HepG2 (cell line): ENCODE results near the gene PEX3. TPM values are rescaled to one million over a fixed set of nuclear protein-coding genes. Genes with fewer than 3 reads are reported as not detected.

ENCODE experiments used
- ATAC-seq: fragments of 200-7000 bp; cut with Tn5 transposase; 3 replicates; pipeline ENCODE4 v1.9.1; 2020; ENCODE audit warnings: mild to moderate bottlenecking, moderate library complexity
- BruUV-seq: library from RNA; stranded (reverse); fragments of 400-500 nt; replicated peaks from 2 replicates; lab custom pipeline; 2021; lab: Mats Ljungman, UMichigan
- CTCF ChIA-PET: fragments of 300-600 bp; formaldehyde crosslinking; extraction: SDS; loops from one replicate; lab custom pipeline; 2021; ENCODE audit warnings: low total read pairs, inconsistent platforms, low intra/inter-chr PET ratio; lab: Yijun Ruan, JAX
- POLR2A ChIA-PET: fragments of 350-600 bp; sonication (Branson Sonifier 250); formaldehyde crosslinking; loops from one replicate; lab custom pipeline; 2020; ENCODE audit warnings: antibody characterized with exemption, inconsistent platforms; lab: Yijun Ruan, JAX
- DNase-seq: peaks from one replicate; pipeline ENCODE4 v3.0.0-alpha.2; 2015; ENCODE audit warnings: low spot score
- FAIRE-seq: peaks from 3 replicates; lab custom pipeline; 2011; peaks lifted over from hg19 to GRCh38; lab: Jason Lieb, UNC
- H2AFZ ChIP-seq: one replicate; pipeline ENCODE4 v1.6.1; 2011; ENCODE audit warnings: low read length, inconsistent platforms
- H3K27ac ChIP-seq: fragments of 300-600 bp; 3 replicates; pipeline ENCODE4 v1.8.0; 2011; ENCODE audit warnings: mixed run types, mild to moderate bottlenecking, mixed read lengths, low read length, inconsistent platforms; ENCODE audit not compliant: insufficient read depth; ENCODE audit errors: extremely low read length
- H3K27me3 ChIP-seq, 2 experiments: fragments of 200-600 bp in 1 of 2; 2 replicates in 1 of 2; 3 replicates in 1 of 2; pipeline versions ENCODE4 v1.6.0 to v1.8.0; 2011; ENCODE audit warnings: low read length in 2 of 2, mild to moderate bottlenecking in 2 of 2, moderate library complexity in 2 of 2, inconsistent platforms in 1 of 2; ENCODE audit not compliant: insufficient read depth in 2 of 2, control insufficient read depth in 1 of 2
- H3K36me3 ChIP-seq, 2 experiments: fragments of 200-600 bp in 1 of 2; replicated peaks in 1 of 2; 2 replicates in 1 of 2; 3 replicates in 1 of 2; pipeline versions ENCODE4 v1.5.1 to v1.8.0; 2011; ENCODE audit warnings: low read length in 2 of 2, inconsistent platforms in 1 of 2; ENCODE audit not compliant: insufficient read depth in 2 of 2, control insufficient read depth in 1 of 2
- H3K4me1 ChIP-seq: 2 replicates; pipeline ENCODE4 v1.5.1; 2012; ENCODE audit warnings: low read length, inconsistent platforms; ENCODE audit not compliant: insufficient read depth
- H3K4me2 ChIP-seq: 2 replicates; pipeline ENCODE4 v1.6.0; 2011; ENCODE audit warnings: low read depth, low read length, inconsistent platforms
- H3K4me3 ChIP-seq, 3 experiments: fragments of 200-600 bp in 1 of 3; sonication (generic), shearing (Covaris generic) in 1 of 3; replicated peaks in 1 of 3; 2 replicates each; pipeline ENCODE4 v1.5.1; 2011 to 2016; ENCODE audit warnings: low read length in 3 of 3, inconsistent platforms in 2 of 3, low read depth in 2 of 3, mild to moderate bottlenecking in 2 of 3, control low read depth in 1 of 3, mixed read lengths in 1 of 3; ENCODE audit not compliant: insufficient read depth in 1 of 3
- H3K79me2 ChIP-seq: one replicate; pipeline ENCODE4 v1.6.1; 2011; ENCODE audit warnings: low read length, inconsistent platforms; ENCODE audit not compliant: insufficient read depth
- H3K9ac ChIP-seq: 2 replicates; pipeline ENCODE4 v1.6.0; 2011; ENCODE audit warnings: mild to moderate bottlenecking, low read depth, low read length, inconsistent platforms; ENCODE audit not compliant: insufficient read depth
- H3K9me3 ChIP-seq: 2 replicates; pipeline ENCODE4 v1.5.1; 2012; ENCODE audit warnings: mild to moderate bottlenecking, low read length
- H4K20me1 ChIP-seq: 2 replicates; pipeline ENCODE4 v1.6.0; 2011; ENCODE audit warnings: inconsistent platforms, mild to moderate bottlenecking, low read length, moderate library complexity; ENCODE audit not compliant: insufficient read depth
- DNMT1 ChIP-seq: sonication (generic); formaldehyde crosslinking; IDR thresholded peaks from 2 replicates; pipeline ENCODE4 v1.5.1; 2020; ENCODE audit warnings: mild to moderate bottlenecking, missing genetic modification reagents
- KDM2A ChIP-seq: sonication (generic); formaldehyde crosslinking; IDR thresholded peaks from 2 replicates; pipeline ENCODE4 v1.4.0; 2020; ENCODE audit warnings: low read depth, missing genetic modification reagents, borderline replicate concordance
- NFIC ChIP-seq: IDR thresholded peaks from 2 replicates; pipeline ENCODE4 v1.6.1; 2012; ENCODE audit warnings: mild to moderate bottlenecking, low read length, inconsistent platforms
- NRL ChIP-seq: sonication (generic); formaldehyde crosslinking; IDR thresholded peaks from 2 replicates; pipeline ENCODE4 v1.5.0; 2020; ENCODE audit warnings: missing genetic modification reagents, mild to moderate bottlenecking, moderate library complexity, borderline replicate concordance
- PHF20 ChIP-seq: sonication (generic); formaldehyde crosslinking; IDR thresholded peaks from 2 replicates; pipeline ENCODE4 v1.5.0; 2020; ENCODE audit warnings: mild to moderate bottlenecking, missing genetic modification reagents
- RFX3 ChIP-seq: IDR thresholded peaks from 2 replicates; pipeline ENCODE4 v1.6.1; 2016; ENCODE audit warnings: missing biosample characterization, missing genetic modification reagents
- TBP ChIP-seq: sonication (generic); formaldehyde crosslinking; IDR thresholded peaks from 2 replicates; pipeline ENCODE4 v1.5.0; 2020; ENCODE audit warnings: missing genetic modification reagents
- ZNF17 ChIP-seq: sonication (generic); formaldehyde crosslinking; IDR thresholded peaks from 2 replicates; pipeline ENCODE4 v1.5.0; 2020; ENCODE audit warnings: mild to moderate bottlenecking, missing genetic modification reagents
- ZNF224 ChIP-seq: sonication (generic); formaldehyde crosslinking; IDR thresholded peaks from 2 replicates; pipeline ENCODE4 v1.5.0; 2020; ENCODE audit warnings: mild to moderate bottlenecking, missing genetic modification reagents
- ZNF318 ChIP-seq: sonication (generic); formaldehyde crosslinking; IDR thresholded peaks from 2 replicates; pipeline ENCODE4 v1.4.0; 2020; ENCODE audit warnings: mild to moderate bottlenecking, missing genetic modification reagents
- ZNF558 ChIP-seq: sonication (generic); formaldehyde crosslinking; IDR thresholded peaks from 2 replicates; pipeline ENCODE4 v1.9.0; 2022; ENCODE audit warnings: mild to moderate bottlenecking, missing genetic modification reagents, borderline replicate concordance
- ZNF567 ChIP-seq: sonication (generic); formaldehyde crosslinking; IDR thresholded peaks from 2 replicates; pipeline ENCODE4 v1.8.1; 2023; ENCODE audit warnings: mild to moderate bottlenecking, missing genetic modification reagents, borderline replicate concordance
- ZNF605 ChIP-seq: sonication (generic); formaldehyde crosslinking; IDR thresholded peaks from 2 replicates; pipeline ENCODE4 v1.8.0; 2022; ENCODE audit warnings: mild to moderate bottlenecking, missing genetic modification reagents
- ZNF775 ChIP-seq: sonication (generic); formaldehyde crosslinking; IDR thresholded peaks from 2 replicates; pipeline ENCODE4 v1.4.0; 2020; ENCODE audit warnings: missing genetic modification reagents, mild to moderate bottlenecking, moderate library complexity, borderline replicate concordance
- WGBS: methylation state at CpG from one replicate; pipeline ENCODE4 v1.1.6; 2017; ENCODE audit warnings: low lambda C conversion rate; 5-methylcytosine and 5-hydroxymethylcytosine counted together
- in situ Hi-C: cut with HindIII; loops from 2 replicates; pipeline ENCODE4 v1.10.0; 2017; ENCODE audit warnings: low pct_unique_long_range_greater_than_20kb; ENCODE audit not compliant: extremely low pct_ligation_motif_present
- intact Hi-C: fragments of 100-400 bp; cut with micrococcal nuclease; formaldehyde crosslinking; loops from one replicate; pipeline ENCODE4 v1.10.0; 2022; ENCODE audit not compliant: unreplicated experiment
- polyA plus RNA-seq, 8 experiments: library from polyadenylated mRNA; depleted of rRNA in 3 of 8; stranded (reverse) in 7 of 8; unstranded in 1 of 8; fragments of >200 nt; fragmentation: Illumina TruSeq in 4 of 8; extraction: Trizol in 4 of 8; gene quantifications; 2 replicates each; pipeline versions ENCODE4 v1.2.1 to v1.2.3, GENCODE V29; 2011 to 2016; ENCODE audit warnings: low read depth in 4 of 8, missing spikeins in 1 of 8, mixed read lengths in 1 of 8; ENCODE audit not compliant: insufficient read depth in 1 of 8
- total RNA-seq, 5 experiments: library from RNA; depleted of rRNA; stranded (reverse); fragments of >200 nt; fragmentation: Illumina TruSeq; extraction: Trizol; gene quantifications; 2 replicates each; pipeline ENCODE4 v1.2.3, GENCODE V29; 2016; ENCODE audit warnings: low read depth in 1 of 5
- TF ChIP-seq, protein P1 (sequence below): IDR thresholded peaks from 2 replicates; pipeline ENCODE4 v1.4.0; 2020; ENCODE audit warnings: mild to moderate bottlenecking, missing genetic modification reagents

Gene PEX3
- total and polyA plus RNA-seq, 2 of the 13 experiments (the other 11 are each of a cell fraction or from before 2014, with no cell fraction given), result 30.9 to 40.8 TPM

- ATAC-seq (no peak), FAIRE-seq (no peak), DNase-seq (no peak)
- H3K9ac ChIP-seq, result no peak overlapping the region
- H3K4me2 ChIP-seq, result no peak overlapping the region
- H3K27ac ChIP-seq, result no peak overlapping the region
- no peaks in the 10 kb centered on the region for H3K9me3 ChIP-seq
- in situ Hi-C loops, result no loop called here
- CTCF ChIA-PET, result no interaction called here
- H3K27me3 ChIP-seq, result peaks cover 0 to 15% of the 10 kb centered on the region in 2 experiments; a peak in 3 of 5 replicates
- intact Hi-C loops, result no loop called here
- no TSS peak for BruUV-seq
- H4K20me1 ChIP-seq, result no peaks in the 10 kb centered on the region
- WGBS, result 87% methylated on average over 4 of the region's 4 CpGs
- no peak overlapping the region for H3K4me3 ChIP-seq
- POLR2A ChIA-PET, result no interaction called here
- TF ChIP-seq ZNF17 (CRISPR knock-in tag) (no peak), NRL (no peak), NFIC (no peak), ZNF567 (CRISPR knock-in tag) (no peak), RFX3 (no peak), DNMT1 (no peak), ZNF558 (CRISPR knock-in tag) (no peak), ZNF224 (CRISPR knock-in tag) (no peak), ZNF318 (no peak), TBP (CRISPR knock-in tag) (no peak), KDM2A (CRISPR knock-in tag) (no peak), ZNF605 (no peak), PHF20 (CRISPR knock-in tag) (no peak), ZNF775 (CRISPR knock-in tag) (no peak)
- TF ChIP-seq, protein P1, sequence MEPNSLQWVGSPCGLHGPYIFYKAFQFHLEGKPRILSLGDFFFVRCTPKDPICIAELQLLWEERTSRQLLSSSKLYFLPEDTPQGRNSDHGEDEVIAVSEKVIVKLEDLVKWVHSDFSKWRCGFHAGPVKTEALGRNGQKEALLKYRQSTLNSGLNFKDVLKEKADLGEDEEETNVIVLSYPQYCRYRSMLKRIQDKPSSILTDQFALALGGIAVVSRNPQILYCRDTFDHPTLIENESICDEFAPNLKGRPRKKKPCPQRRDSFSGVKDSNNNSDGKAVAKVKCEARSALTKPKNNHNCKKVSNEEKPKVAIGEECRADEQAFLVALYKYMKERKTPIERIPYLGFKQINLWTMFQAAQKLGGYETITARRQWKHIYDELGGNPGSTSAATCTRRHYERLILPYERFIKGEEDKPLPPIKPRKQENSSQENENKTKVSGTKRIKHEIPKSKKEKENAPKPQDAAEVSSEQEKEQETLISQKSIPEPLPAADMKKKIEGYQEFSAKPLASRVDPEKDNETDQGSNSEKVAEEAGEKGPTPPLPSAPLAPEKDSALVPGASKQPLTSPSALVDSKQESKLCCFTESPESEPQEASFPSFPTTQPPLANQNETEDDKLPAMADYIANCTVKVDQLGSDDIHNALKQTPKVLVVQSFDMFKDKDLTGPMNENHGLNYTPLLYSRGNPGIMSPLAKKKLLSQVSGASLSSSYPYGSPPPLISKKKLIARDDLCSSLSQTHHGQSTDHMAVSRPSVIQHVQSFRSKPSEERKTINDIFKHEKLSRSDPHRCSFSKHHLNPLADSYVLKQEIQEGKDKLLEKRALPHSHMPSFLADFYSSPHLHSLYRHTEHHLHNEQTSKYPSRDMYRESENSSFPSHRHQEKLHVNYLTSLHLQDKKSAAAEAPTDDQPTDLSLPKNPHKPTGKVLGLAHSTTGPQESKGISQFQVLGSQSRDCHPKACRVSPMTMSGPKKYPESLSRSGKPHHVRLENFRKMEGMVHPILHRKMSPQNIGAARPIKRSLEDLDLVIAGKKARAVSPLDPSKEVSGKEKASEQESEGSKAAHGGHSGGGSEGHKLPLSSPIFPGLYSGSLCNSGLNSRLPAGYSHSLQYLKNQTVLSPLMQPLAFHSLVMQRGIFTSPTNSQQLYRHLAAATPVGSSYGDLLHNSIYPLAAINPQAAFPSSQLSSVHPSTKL, result no peak
- H2AFZ ChIP-seq, result no peak overlapping the region
- peaks cover 44% of the 10 kb centered on the region for H3K4me1 ChIP-seq
- no peaks in the 10 kb centered on the region for H3K79me2 ChIP-seq
- H3K36me3 ChIP-seq, result no peaks in the 10 kb centered on the region
These were observed 88.5 kb downstream of the PEX3 start for GRCh38 chr6:143539106-143539505.
